Neutrophil (primary cell): ENCODE results near the gene PAXX.

Experiments
- H3K27ac ChIP-seq: fragments of 200-600 bp; sonication (generic); 2 replicates; pipeline ENCODE4 v1.5.1; 2016; ENCODE audit warnings: mild to moderate bottlenecking, moderate library complexity
- H3K27me3 ChIP-seq: fragments of 200-600 bp; sonication (generic); 2 replicates; pipeline ENCODE4 v1.6.0; 2016; ENCODE audit warnings: mild to moderate bottlenecking
- H3K36me3 ChIP-seq: fragments of 200-600 bp; sonication (generic); 2 replicates; pipeline ENCODE4 v1.5.1; 2017
- H3K4me1 ChIP-seq, 2 experiments: fragments of 200-600 bp in 1 of 2; sonication (generic) in 1 of 2; 1 replicate in 1 of 2; 2 replicates in 1 of 2; pipeline versions ENCODE4 v1.5.1 to v1.6.1; 2013 to 2016; ENCODE audit warnings: low read depth in 1 of 2, low read length in 1 of 2, mild to moderate bottlenecking in 1 of 2, moderate library complexity in 1 of 2; ENCODE audit not compliant: control insufficient read depth in 1 of 2, insufficient read depth in 1 of 2
- H3K4me3 ChIP-seq, 2 experiments: fragments of 200-600 bp in 1 of 2; sonication (generic) in 1 of 2; 1 replicate in 1 of 2; 2 replicates in 1 of 2; pipeline ENCODE4 v1.5.1; 2013 to 2016; ENCODE audit warnings: low read depth in 1 of 2, low read length in 1 of 2, mild to moderate bottlenecking in 1 of 2, moderate library complexity in 1 of 2
- H3K9me3 ChIP-seq: fragments of 200-600 bp; sonication (generic); 2 replicates; pipeline ENCODE4 v1.5.1; 2016
- CTCF ChIP-seq: fragments of 200-600 bp; sonication (generic); IDR thresholded peaks from 2 replicates; pipeline ENCODE4 v1.5.1; 2016; ENCODE audit warnings: antibody characterized with exemption

Gene PAXX

GRCh38 chr9:137015976-137016375, 23.8 kb downstream of the PAXX start:
- Histone ChIP-seq H3K9me3 (no peaks in the 10 kb centered on the region), H3K4me3 (no peak overlapping the region), H3K4me1 (no peaks in the 10 kb centered on the region), H3K27me3 (no peaks in the 10 kb centered on the region), H3K27ac (no peak overlapping the region), H3K36me3 (peaks cover 96% of the 10 kb centered on the region)
- no peak for TF ChIP-seq CTCF

- peaks cover 96% of the 10 kb centered on the region for H3K36me3 ChIP-seq
Observed at GRCh38 chr9:137016436-137016835, 24.2 kb downstream of the PAXX start.

GRCh38 chr9:137017071-137017470, 24.8 kb downstream of the PAXX start:
- Histone ChIP-seq H3K27ac (no peak overlapping the region), H3K36me3 (peaks cover 93% of the 10 kb centered on the region), H3K9me3 (no peaks in the 10 kb centered on the region), H3K4me1 (no peaks in the 10 kb centered on the region), H3K4me3 (no peak overlapping the region), H3K27me3 (no peaks in the 10 kb centered on the region)
- no peak for TF ChIP-seq CTCF

More at GRCh38 chr9:137016436-137016835, 24.2 kb downstream of the PAXX start:
- H3K4me3 ChIP-seq: no peak overlapping the region
- no peaks in the 10 kb centered on the region for H3K27me3 ChIP-seq
- H3K4me1 ChIP-seq: no peaks in the 10 kb centered on the region
- H3K9me3 ChIP-seq: no peaks in the 10 kb centered on the region
- no peak overlapping the region for H3K27ac ChIP-seq
- TF ChIP-seq CTCF: no peak

GRCh38 chr9:137017791-137018497, 25.7 kb downstream of the PAXX start:
- Histone ChIP-seq H3K36me3 (peaks cover 92% of the 10 kb centered on the region), H3K4me3 (no peak overlapping the region), H3K27ac (no peak overlapping the region), H3K9me3 (no peaks in the 10 kb centered on the region), H3K4me1 (no peaks in the 10 kb centered on the region), H3K27me3 (no peaks in the 10 kb centered on the region)
- TF ChIP-seq CTCF: no peak

GRCh38 chr9:137018761-137019559, 26.7 kb downstream of the PAXX start:
- Histone ChIP-seq H3K4me3 (no peak overlapping the region), H3K27me3 (no peaks in the 10 kb centered on the region), H3K9me3 (no peaks in the 10 kb centered on the region), H3K36me3 (peaks cover 85% of the 10 kb centered on the region), H3K4me1 (no peaks in the 10 kb centered on the region), H3K27ac (no peak overlapping the region)
- TF ChIP-seq CTCF: no peak
